Activated CD8-positive, alpha-beta memory T cell treated with anti-CD3 and anti-CD28 coated beads, Interleukin-2, amount 50 U/mL, for 24 hours (primary cell): Measurements from ENCODE around the gene MRRF.
"Not testable (repeated sequence)": the region's sequence is repeated elsewhere in the genome, so short reads cannot be mapped to it uniquely, and the experiment has no call there.

Source experiments
- DNase-seq: peaks from one replicate; pipeline ENCODE4 v3.0.0-alpha.2; 2020; ENCODE audit errors: extremely low read depth

The MRRF gene

DNA sequence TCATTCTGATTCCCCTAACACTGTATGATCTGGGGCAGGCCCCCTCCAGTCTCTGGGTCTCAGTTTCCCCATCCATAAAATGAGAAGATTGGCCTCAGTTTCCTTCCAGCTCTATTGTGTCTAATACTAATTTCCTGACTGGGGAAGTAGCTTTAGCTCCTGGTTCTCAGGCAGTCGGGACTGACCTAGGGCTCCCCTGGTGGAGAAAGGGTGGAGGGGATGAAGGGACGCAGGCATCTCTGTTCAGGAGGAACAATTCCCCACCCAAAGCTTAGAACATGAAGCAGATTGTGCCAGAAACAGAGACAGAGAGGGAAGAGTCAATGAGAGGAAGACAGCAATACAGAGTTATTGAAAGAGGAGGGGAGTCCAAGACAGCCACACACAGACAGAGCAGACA lies 91.9 kb downstream of the MRRF start:
- DNase-seq, result no peak

DNA sequence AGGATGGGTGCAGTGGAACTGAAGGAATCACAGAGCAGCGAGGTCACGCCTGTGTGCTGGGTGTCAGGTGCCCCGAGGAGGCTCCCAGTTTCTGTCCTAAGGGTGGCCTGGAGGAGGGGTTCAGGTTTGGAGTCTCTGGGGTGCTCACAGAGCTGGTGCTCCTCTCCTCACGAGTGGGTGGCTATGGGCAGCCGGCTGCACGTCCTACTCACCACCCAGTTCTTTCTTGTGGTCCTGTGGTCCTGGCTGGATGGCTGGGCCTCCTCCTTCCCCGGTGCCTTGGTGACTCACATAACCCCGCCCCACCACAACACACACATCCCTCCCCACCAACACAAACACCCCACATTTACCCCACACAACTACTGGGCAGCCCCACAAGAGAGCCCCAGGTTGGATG lies 96.2 kb downstream of the MRRF start:
- no peak for DNase-seq

DNA sequence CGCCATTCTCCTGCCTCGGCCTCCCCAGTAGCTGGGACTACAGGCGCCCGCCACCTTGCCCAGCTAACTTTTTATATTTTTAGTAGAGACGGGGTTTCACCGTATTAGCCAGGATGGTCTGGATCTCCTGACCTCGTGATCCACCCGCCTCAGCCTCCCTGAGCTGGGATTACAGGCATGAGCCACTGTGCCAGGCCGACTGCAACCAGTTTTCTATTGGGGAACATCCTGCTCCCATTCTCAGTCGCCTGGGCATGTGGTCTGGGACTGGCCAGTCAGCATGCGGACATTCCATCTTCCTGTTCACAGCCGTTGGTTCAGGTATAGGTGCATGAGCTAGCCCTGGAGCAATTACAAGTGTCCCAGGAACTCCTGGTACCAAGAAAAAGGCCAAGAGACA lies 98.4 kb downstream of the MRRF start:
- DNase-seq, result not testable (repeated sequence)

DNA sequence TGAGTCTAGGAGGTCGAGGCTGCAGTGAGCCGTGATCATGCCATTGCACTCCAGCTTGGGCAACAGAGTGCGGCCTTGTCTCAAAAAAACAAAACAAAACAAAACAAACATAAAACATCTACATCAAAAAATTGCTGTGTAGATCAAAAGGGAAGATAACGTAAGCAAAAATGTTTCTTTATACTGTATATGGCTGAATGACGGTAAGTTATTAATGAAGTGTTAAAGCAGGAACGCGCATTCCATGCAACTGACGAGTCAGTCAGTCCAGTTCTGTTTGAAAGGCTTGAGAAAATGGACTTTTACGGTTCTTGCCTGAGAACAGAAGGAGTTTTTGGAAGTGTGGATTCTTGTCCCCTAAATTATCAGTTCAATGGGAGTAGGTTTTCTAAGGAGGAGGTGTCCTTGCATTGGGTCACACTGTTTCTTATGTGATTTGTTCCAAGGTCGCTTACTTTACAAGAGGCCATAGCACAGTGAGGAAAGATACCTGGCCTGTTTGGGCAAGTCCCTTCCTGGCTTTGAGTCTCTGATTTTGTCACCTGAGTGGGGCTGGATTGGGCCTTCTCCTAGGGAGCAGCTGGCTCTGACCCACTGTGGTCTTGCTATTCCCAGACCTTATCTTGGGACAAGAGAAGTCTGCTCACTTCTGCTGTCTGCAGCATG lies 99.6 kb downstream of the MRRF start:
- no peak for DNase-seq

DNA sequence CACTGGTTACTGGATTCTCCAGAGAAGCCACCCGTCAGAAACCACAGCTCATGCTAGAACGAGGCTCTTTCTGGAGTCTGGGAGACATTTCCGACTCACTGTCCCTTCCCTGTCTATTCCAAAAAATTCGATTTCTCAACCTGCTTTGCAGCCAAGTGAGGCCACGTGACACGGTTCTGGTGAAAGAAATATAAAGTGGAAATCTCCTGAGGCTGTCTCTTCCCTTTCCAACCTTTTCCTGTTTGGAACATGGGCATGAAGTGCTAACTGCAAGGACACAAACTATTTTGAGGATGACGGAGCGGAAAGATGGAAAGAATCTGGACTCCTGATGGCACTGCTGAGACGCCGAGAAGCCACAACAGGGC lies 100.1 kb downstream of the MRRF start:
- DNase-seq, result no peak

DNA sequence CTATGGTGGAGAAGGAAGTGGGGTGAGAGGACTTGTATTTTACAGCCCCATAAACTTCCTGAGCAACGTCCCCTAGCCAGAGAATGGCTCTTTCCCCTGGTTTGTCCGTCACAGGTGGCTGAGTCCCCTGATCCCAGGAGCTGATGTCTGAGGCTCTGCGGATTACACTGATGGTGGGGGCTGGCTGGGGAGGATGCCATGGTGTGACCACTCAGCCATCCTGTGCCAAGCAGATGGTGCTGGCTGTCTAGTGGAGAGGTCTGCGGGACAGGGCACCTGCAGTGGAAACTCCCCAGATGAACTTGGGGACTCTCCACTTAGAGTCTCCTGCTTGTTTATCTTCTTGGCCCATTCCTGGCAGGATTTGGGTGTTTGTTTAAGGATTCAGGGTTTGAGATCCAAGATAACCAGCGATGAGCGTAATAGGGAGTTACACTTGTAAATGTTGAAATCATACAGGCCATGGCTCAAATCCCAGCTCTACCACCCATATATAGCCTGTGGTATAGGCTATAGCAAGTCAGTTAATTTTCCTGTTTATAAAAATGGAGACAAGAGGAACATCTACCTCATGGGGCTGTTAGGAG lies 101.5 kb downstream of the MRRF start:
- no peak for DNase-seq

DNA sequence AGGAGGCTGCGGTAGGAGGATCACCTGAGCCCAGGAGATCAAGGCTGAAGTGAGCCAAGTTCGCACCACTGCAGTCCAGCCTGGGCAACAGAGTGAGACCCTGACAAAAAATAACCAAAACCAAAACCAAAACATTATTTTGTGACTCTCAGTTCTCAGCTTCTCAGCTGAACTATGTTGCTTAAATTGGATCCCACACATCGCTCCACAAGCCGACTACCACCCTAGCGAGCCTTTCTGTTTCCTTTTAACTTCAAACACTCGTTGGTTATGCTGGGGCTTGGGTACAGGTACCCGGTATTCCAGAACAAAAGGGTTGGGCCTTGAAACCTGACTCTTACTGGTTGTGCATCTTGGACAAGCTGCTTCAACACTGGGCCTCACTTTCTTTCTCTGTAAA lies 102.4 kb downstream of the MRRF start:
- no peak for DNase-seq

DNA sequence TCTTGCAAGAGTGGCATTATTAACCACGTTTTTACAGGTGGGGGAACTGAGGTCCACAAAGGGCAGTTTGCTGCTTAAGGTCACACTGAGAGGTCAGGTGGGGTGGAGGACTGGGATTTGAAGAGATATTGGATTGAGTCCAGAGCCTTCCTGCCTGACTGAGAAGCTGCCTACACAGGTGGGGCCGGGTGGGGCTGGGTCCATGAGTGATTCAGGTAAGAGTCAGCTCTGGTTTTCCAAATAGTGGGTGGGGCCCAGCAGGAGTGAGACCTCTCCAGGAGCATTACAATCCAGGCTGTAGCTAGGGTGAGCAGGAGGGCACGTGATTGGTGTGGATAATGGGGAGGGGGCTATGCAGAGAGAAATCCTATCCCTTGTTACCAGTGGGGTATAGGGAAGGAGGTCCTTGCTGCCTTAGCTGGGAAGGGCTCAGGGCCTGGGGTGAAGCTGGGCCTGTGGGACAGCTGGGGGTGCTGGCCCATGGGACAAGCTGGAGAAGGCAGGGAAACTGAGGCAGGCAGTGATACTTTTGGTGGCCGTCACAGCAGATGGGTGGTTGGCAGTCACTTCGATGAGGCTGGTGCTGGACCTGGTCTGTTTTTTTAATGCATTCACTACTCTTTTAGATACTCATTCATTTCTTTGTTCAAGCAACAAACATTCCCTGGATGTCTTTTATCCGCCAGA lies 103.2 kb downstream of the MRRF start:
- no peak for DNase-seq

DNA sequence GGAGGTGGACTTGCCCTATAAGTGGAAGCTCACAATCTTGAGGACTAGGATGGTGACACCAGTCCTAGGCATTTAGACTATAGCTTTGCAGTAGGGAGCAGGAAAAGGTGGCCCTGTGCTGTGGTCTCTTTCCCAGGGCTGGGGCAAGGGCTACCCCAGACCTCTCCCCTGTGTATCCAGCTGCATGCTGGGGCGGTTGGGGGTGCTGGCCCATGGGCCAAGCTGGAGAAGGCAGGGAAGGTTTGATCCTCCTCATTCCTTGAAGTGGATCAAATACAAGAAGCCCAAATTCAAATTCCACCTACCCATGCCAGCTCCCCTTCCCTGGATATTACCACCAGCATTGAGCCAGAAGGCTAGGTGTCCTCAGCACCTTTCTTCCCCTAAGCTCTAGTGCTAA lies 104.0 kb downstream of the MRRF start:
- no peak for DNase-seq

DNA sequence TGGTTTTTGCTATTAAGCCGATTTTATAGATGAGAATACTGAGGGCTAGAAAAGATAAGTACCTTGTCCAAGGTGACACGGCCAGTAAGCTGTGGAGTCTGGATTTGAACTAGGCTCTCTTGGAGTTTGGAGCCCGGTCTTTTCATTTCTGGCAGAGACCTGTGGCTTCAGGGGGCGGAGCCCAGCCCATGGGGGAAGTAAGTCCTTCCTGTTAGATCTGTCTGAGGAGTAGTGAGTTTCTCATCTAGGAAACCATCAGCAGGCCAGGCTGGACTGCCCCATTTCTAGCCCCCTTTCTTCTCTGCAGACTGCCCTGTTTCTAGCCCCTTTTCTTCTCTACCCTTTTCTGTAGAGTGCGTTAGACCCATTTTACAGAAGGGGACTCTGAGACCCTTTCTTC lies 105.6 kb downstream of the MRRF start:
- DNase-seq, result no peak

DNA sequence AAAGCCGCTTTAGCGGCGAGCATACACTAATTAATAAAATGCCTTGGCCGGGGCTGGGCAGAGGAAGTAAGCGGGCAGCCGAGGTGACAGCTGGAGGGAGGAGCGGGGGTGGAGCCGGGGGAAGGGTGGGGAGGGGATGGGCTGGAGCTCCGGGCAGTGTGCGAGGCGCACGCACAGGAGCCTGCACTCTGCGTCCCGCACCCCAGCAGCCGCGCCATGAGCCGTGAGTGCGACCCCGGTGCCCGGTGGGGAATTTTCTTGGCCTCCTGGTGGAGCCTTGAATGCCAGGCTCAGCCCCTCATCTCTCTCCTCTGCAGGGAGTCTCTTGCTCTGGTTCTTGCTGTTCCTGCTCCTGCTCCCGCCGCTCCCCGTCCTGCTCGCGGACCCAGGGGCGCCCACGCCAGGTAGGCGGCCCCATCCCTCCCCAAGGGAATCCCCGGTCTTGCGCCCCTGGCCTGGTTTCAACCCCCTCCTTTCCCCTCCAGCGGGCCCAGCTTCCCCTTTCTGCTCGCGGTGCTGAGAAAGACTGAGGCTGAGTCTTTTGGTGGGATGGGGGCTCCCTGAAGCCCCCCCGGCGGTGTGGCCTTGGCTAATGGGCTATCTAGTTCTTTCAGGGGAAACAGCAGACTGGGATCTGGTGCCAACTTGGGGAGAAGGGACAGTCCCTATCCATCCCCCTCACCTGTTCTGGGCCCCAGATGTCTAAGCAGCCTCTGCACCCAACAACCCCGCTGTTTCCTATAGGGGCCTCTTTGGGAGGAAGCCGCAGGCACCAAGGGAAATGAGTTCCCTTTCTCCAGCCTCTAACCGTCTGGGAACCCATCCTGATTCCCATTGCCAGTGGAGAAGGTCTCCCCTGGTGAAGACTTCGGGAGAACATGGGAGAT lies 106.4 kb downstream of the MRRF start, which contains the start of gene PTGS1:
PTGS1 (plus strand) TSS at position 156 of the 887 bp plus-strand sequence; CDS start at position 217, 61 bp downstream.
- DNase-seq, result no peak

DNA sequence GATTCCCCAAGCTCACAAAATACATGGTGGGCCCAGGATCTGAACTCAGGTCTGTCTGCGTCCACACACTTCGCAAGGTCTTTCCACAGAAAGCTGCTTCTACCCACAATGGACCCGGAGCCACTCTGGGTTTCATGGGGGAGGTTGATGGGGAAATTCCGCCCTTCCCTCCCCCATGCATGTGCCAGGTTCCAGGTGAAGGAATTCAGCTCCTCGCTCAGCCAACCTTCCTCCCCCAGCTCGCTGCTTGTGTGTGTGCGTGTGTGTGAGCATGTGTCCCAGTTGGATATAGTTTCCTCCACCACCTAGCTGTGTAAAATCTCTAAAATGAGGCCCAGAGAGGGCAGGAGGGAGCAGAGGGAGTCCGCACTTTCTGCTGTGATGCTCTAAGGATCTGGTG lies 107.2 kb downstream of the MRRF start:
- no peak for DNase-seq

DNA sequence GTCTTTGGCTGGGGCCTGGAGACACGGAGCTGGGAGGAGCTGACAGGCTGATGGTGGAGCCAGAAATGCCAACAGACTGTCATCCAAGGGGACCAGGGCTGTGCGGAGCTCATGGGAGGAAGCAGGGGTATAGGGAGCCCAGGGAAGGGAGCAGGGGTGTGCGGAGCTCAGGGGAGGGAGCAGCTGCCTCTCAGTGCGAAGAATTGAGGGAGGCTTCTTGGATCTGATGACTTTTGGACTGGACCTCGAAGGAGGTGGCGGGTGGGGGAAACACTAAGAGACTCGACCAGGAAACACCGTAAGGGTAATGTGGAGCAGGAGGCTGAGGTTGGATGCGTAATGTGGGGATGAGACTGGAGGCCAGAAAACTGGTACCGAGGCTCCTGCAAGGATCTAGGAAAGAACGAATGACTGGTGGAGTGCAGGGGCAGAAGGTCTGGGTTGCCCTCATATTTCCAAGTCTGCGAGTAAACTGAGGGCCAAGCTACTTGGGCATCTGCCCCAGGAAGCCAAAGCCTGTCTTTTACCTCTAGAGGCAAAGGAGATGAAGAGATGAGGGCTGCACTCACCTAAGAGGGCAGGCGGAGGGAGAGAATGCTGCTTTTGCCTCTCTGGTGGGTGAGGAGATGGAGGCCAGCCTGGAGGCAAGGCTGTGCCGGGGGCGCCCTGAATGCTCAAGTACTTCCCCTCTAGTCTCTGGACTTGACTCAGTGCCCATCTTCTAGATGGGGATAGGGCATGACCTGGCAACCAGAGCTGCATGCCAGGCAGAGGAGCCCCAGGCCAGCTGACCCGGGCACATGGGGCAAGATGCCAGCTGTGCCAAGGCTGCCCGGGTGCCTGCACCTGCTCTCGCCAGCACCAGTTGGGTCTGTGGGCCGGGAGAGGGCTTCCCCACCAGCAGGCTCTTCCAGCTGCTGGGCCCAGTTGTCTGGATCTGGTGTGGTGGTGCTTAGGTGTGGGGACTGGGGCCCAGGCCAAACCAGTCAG lies 108.5 kb downstream of the MRRF start:
- no peak for DNase-seq

DNA sequence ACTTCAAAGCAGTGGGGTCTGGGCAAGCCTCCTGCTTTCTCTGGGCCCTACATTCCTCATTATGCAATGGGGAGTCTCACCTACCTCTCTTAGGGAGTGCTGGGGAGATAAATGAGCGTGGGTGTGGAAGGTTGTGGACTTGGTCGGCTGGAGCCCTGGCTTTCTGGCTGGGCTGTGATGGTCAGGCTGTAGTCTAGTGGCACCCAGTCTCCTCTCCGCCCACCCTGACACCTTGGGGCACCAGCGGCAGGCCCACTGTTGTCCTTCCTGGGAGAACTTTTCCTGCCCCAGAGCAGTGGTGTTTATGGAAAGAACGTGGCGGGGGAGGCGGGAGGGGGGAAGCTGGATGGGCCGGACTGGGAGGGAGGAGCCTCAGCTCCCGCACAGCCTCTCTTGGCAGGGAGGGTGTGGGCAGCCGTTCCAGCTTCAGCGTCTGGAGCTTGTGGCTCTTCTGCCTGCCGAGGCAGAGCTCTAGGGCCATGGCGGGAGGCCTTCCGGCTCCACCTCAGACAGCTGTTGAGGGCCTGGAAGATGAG lies 110.3 kb downstream of the MRRF start:
- DNase-seq, result no peak

DNA sequence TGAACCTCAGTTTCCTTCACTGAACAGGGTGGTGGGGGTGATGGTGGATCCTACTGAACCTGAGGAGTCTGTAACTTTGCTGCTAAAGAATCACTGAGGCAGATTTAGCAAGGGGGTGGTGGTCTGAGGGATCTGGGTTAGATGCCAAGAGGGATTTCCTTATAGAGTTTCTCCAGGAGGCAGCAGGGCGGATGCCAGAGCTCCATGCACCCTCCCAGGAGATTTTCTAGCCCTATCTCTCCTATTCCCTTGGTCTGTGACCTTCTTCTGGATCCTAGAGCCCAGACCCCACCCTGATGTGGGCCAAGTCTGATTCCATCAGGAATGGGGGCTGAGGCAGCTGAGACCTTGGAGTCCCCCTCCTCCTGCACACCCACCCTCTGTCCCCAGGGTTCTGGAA lies 112.1 kb downstream of the MRRF start:
- DNase-seq, result no peak

DNA sequence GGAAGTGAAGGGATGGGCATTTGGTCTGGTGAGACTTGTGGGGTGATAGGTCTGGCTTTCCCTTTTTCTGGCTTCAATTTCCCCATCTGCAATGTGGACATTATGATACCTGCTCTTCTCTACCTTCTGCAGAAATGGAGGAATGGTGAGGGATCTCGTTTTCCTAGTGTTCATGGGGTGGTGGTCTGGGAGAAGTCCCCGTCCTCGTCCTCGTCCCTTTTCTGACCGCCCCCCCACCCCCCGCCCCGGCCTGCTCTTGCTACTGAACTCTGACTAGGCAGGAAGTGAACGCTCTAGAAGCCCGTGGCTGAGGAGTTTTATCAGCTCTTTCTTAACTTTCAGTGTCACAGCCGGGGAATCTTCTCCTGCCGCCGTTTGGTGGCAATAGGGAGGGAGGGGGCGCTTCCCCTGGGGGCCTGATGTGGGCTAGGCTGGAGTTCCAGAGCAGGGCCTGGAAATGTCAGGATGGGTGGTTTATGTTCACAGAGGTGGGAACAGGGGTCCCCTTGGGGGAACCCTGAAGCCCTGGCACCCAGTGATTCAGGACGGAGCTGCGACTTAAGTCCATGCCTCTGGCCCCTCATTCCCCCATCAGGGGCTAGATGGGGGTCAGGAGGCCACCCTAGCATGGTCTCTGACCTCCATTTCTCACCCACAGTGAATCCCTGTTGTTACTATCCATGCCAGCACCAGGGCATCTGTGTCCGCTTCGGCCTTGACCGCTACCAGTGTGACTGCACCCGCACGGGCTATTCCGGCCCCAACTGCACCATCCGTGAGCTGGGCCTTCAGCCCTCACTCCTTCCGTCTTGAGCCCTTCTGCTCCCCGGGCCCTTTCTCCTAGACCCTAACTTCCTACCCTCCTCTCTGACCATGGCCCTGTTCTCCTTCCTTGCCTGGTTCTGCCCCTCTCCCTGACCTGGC lies 112.8 kb downstream of the MRRF start:
- no peak for DNase-seq

DNA sequence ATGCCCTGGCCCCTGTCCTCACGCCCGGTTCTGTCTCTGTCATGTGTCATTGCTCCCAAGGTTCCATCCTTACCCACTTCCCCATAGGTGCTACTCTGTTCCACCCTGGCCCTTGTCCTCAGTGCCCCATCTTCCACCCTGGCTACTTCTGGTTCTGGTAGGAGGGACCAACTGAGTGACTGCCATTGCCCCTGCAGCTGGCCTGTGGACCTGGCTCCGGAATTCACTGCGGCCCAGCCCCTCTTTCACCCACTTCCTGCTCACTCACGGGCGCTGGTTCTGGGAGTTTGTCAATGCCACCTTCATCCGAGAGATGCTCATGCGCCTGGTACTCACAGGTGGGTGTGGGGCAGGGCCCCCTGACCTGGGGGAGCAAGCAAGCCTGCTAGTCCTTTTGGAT lies 113.6 kb downstream of the MRRF start:
- DNase-seq, result no peak

DNA sequence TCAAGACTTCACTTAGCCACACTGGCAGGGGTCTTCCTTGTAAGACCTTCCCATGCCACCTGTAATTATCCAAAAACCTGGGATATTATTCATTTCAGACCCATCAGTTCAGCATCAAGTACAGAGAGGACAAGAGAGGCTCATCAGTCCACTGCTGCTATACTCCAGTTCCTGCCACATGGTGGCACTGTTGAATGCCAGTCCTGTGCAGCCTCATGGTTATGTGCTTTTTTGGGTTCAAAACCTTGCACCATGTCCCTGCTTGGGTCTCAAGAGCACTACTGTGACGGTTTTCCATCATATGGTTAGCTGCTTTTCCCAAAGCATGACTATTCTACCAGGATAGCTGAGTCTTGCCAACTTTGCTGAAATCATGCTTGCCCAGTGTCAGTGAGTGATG lies 114.7 kb downstream of the MRRF start:
- no peak for DNase-seq

DNA sequence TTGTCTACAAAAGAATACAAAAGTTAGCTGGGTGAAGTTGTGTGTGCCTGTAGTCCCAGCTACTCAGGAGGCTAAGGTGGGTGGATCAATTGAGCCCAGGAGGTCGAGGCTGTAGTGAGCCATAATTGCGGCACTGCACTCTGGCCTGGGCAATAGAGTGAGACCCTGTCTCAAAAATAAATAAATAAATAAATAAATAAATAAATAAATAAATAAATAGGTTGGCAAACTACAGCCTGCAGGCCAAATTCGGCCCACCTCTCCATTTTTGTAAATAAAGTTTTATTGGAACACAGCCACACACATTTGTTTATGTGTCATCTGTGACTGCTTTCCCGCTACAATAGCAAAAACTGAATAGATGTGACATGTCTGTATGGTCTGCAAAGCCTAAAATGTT lies 115.6 kb downstream of the MRRF start:
- no peak for DNase-seq
